ENCODE data around the gene AGMAT.

Gene AGMAT

GRCh38 chr1:15584489-15585363, at the start of gene AGMAT:
Gene AGMAT (minus strand): TSS chr1:15585051. CDS start chr1:15584967, 84 bp downstream.
- no peak for DNase-seq

GRCh38 chr1:15633756-15634420, 49.0 kb upstream of the AGMAT start:
- DNase-seq, result no peak

GRCh38 chr1:15628003-15628402, 43.2 kb upstream of the AGMAT start:
- no peak for DNase-seq

- no peak for DNase-seq
Measured at GRCh38 chr1:15627343-15627988, 42.6 kb upstream of the AGMAT start.

GRCh38 chr1:15626269-15626950, 41.6 kb upstream of the AGMAT start:
- DNase-seq, result no peak

GRCh38 chr1:15625056-15625917, 40.4 kb upstream of the AGMAT start:
- DNase-seq, result no peak

GRCh38 chr1:15624133-15624714, 39.4 kb upstream of the AGMAT start:
- DNase-seq, result no peak

GRCh38 chr1:15623435-15623834, 38.6 kb upstream of the AGMAT start:
- no peak for DNase-seq

GRCh38 chr1:15622712-15623373, 38.0 kb upstream of the AGMAT start:
- no peak for DNase-seq

- DNase-seq, result no peak
Measured at GRCh38 chr1:15621975-15622374, 37.1 kb upstream of the AGMAT start.

GRCh38 chr1:15620902-15621682, 36.2 kb upstream of the AGMAT start:
- no peak for DNase-seq

GRCh38 chr1:15620155-15620545, 35.3 kb upstream of the AGMAT start:
- DNase-seq, result no peak

- DNase-seq, result no peak
Measured at GRCh38 chr1:15618655-15619525, 34.0 kb upstream of the AGMAT start.

- DNase-seq, result peak; percentile 25
Measured at GRCh38 chr1:15618077-15618654, 33.3 kb upstream of the AGMAT start.

GRCh38 chr1:15617173-15618076, 32.6 kb upstream of the AGMAT start, which contains the start of gene DDI2:
Gene DDI2 (plus strand): TSS chr1:15617458. CDS start chr1:15617671, 213 bp downstream.
- peak; percentile 94 for DNase-seq

- DNase-seq, result no peak
Measured at GRCh38 chr1:15616373-15617172, 31.7 kb upstream of the AGMAT start.

- no peak for DNase-seq
Measured at GRCh38 chr1:15610167-15610566, 25.3 kb upstream of the AGMAT start.

All from NCI-H1105 (cell line).